Neural cell (in vitro differentiated cells): Measurements from ENCODE around the gene LRCH2.

Source experiments
- CTCF ChIP-seq: fragments of 450-650 bp; IDR thresholded peaks from 2 replicates; pipeline ENCODE4 v1.5.1; 2014; ENCODE audit warnings: antibody characterized with exemption, mild to moderate bottlenecking, moderate library complexity; ENCODE audit not compliant: poor library complexity, severe bottlenecking
- EZH2 ChIP-seq: fragments of 200-600, 300-800 bp; shearing (Covaris generic), sonication (generic); IDR thresholded peaks from 2 replicates; pipeline ENCODE4 v1.6.1; 2014; ENCODE audit warnings: antibody characterized with exemption, low read length, borderline replicate concordance, mild to moderate bottlenecking; ENCODE audit not compliant: insufficient read depth, poor library complexity, severe bottlenecking
- POLR2AphosphoS5 ChIP-seq: IDR thresholded peaks from 2 replicates; pipeline ENCODE4 v1.6.1; 2012

GRCh38 chrX:115098897-115099296 is 135.0 kb downstream of the LRCH2 start:
- TF ChIP-seq CTCF (no peak), POLR2AphosphoS5 (no peak), EZH2 (no peak)
